Measurements from ENCODE around the gene RASAL2.

GRCh38 chr1:178330153-178330552, 236.2 kb downstream of the RASAL2 start:
- TF ChIP-seq CTCF (IDR thresholded peaks at IDR 0.05 in 8 of 11, conservative IDR thresholded peaks at IDR 0.05 in 3 of 11) (no peak), POLR2A (IDR thresholded peaks at IDR 0.05) (no peak)

Measured in spleen (tissue), 7 donors.